Measurements from ENCODE around the gene PBRM1.

Gene PBRM1

GRCh38 chr3:52509753-52510328, 175.9 kb downstream of the PBRM1 start:
- 89% methylated on average over 12 of the region's 12 CpGs for WGBS
- H3K9me3 ChIP-seq (ENCODE audit: insufficient read depth, low read depth, low read length): no peaks in the 10 kb centered on the region
- no peak overlapping the region for H3K9ac ChIP-seq (ENCODE audit: low read depth, low read length)
- H3K36me3 ChIP-seq (ENCODE audit: insufficient read depth, low read length): no peaks in the 10 kb centered on the region
- H3K4me1 ChIP-seq (ENCODE audit: insufficient read depth, low read length): no peaks in the 10 kb centered on the region
- H3K27ac ChIP-seq (ENCODE audit: low read depth, low read length): no peak overlapping the region
- no peak overlapping the region for H3K4me3 ChIP-seq (ENCODE audit: low read length)
- no peaks in the 10 kb centered on the region; the same call in 1 of the 2 replicates for H3K27me3 ChIP-seq (ENCODE audit: insufficient read depth, low read length)

GRCh38 chr3:52507359-52507758, 178.4 kb downstream of the PBRM1 start:
- H3K36me3 ChIP-seq (ENCODE audit: insufficient read depth, low read length): no peaks in the 10 kb centered on the region
- H3K27me3 ChIP-seq (ENCODE audit: insufficient read depth, low read length): no peaks in the 10 kb centered on the region
- H3K4me3 ChIP-seq (ENCODE audit: low read length): no peak overlapping the region
- no peaks in the 10 kb centered on the region for H3K9me3 ChIP-seq (ENCODE audit: insufficient read depth, low read depth, low read length)
- WGBS: 75% methylated on average over 5 of the region's 5 CpGs
- H3K27ac ChIP-seq (ENCODE audit: low read depth, low read length): no peak overlapping the region
- H3K9ac ChIP-seq (ENCODE audit: low read depth, low read length): no peak overlapping the region
- no peaks in the 10 kb centered on the region for H3K4me1 ChIP-seq (ENCODE audit: insufficient read depth, low read length)

- no peaks in the 10 kb centered on the region for H3K9me3 ChIP-seq (ENCODE audit: insufficient read depth, low read depth, low read length)
- H3K27me3 ChIP-seq (ENCODE audit: insufficient read depth, low read length): no peaks in the 10 kb centered on the region
- no peak overlapping the region for H3K9ac ChIP-seq (ENCODE audit: low read depth, low read length)
- no peaks in the 10 kb centered on the region for H3K36me3 ChIP-seq (ENCODE audit: insufficient read depth, low read length)
- no peaks in the 10 kb centered on the region for H3K4me1 ChIP-seq (ENCODE audit: insufficient read depth, low read length)
- no peak overlapping the region for H3K4me3 ChIP-seq (ENCODE audit: low read length)
- no peak overlapping the region for H3K27ac ChIP-seq (ENCODE audit: low read depth, low read length)
- 89% methylated on average over 27 of the region's 27 CpGs for WGBS
These were observed 179.3 kb downstream of the PBRM1 start for GRCh38 chr3:52506266-52506966.

GRCh38 chr3:52504977-52505376, 180.7 kb downstream of the PBRM1 start:
- Histone ChIP-seq H3K27ac (ENCODE audit: low read depth, low read length) (no peak overlapping the region), H3K4me1 (ENCODE audit: insufficient read depth, low read length) (no peaks in the 10 kb centered on the region), H3K9ac (ENCODE audit: low read depth, low read length) (no peak overlapping the region), H3K4me3 (ENCODE audit: low read length) (no peak overlapping the region), H3K9me3 (ENCODE audit: insufficient read depth, low read depth, low read length) (no peaks in the 10 kb centered on the region), H3K27me3 (ENCODE audit: insufficient read depth, low read length) (no peaks in the 10 kb centered on the region), H3K36me3 (ENCODE audit: insufficient read depth, low read length) (no peaks in the 10 kb centered on the region)
- WGBS: 82% methylated on average over 10 of the region's 10 CpGs

- H3K9ac ChIP-seq (ENCODE audit: low read depth, low read length): no peak overlapping the region
These were observed 181.8 kb downstream of the PBRM1 start for GRCh38 chr3:52503788-52504424.

GRCh38 chr3:52502808-52503350, 182.8 kb downstream of the PBRM1 start:
- no peaks in the 10 kb centered on the region for H3K27me3 ChIP-seq (ENCODE audit: insufficient read depth, low read length)

More at GRCh38 chr3:52503788-52504424, 181.8 kb downstream of the PBRM1 start:
- H3K9me3 ChIP-seq (ENCODE audit: insufficient read depth, low read depth, low read length): no peaks in the 10 kb centered on the region
- WGBS: 83% methylated on average over 23 of the region's 23 CpGs
- H3K27me3 ChIP-seq (ENCODE audit: insufficient read depth, low read length): no peaks in the 10 kb centered on the region
- no peaks in the 10 kb centered on the region for H3K36me3 ChIP-seq (ENCODE audit: insufficient read depth, low read length)
- H3K4me3 ChIP-seq (ENCODE audit: low read length): no peak overlapping the region
- no peak overlapping the region for H3K27ac ChIP-seq (ENCODE audit: low read depth, low read length)
- H3K4me1 ChIP-seq (ENCODE audit: insufficient read depth, low read length): no peaks in the 10 kb centered on the region

GRCh38 chr3:52502001-52502400, 183.7 kb downstream of the PBRM1 start:
- 92% methylated on average over 11 of the region's 11 CpGs for WGBS
- no peak overlapping the region for H3K9ac ChIP-seq (ENCODE audit: low read depth, low read length)
- no peaks in the 10 kb centered on the region for H3K4me1 ChIP-seq (ENCODE audit: insufficient read depth, low read length)

More at GRCh38 chr3:52502808-52503350, 182.8 kb downstream of the PBRM1 start:
- Histone ChIP-seq H3K9me3 (ENCODE audit: insufficient read depth, low read depth, low read length) (no peaks in the 10 kb centered on the region), H3K9ac (ENCODE audit: low read depth, low read length) (no peak overlapping the region), H3K4me1 (ENCODE audit: insufficient read depth, low read length) (no peaks in the 10 kb centered on the region), H3K4me3 (ENCODE audit: low read length) (no peak overlapping the region), H3K36me3 (ENCODE audit: insufficient read depth, low read length) (no peaks in the 10 kb centered on the region), H3K27ac (ENCODE audit: low read depth, low read length) (no peak overlapping the region)
- WGBS: 93% methylated on average over 11 of the region's 11 CpGs

GRCh38 chr3:52501046-52501445, 184.7 kb downstream of the PBRM1 start:
- H3K4me3 ChIP-seq (ENCODE audit: low read length): no peak overlapping the region
- no peaks in the 10 kb centered on the region for H3K4me1 ChIP-seq (ENCODE audit: insufficient read depth, low read length)

More at GRCh38 chr3:52502001-52502400, 183.7 kb downstream of the PBRM1 start:
- H3K27me3 ChIP-seq (ENCODE audit: insufficient read depth, low read length): no peaks in the 10 kb centered on the region
- no peaks in the 10 kb centered on the region for H3K9me3 ChIP-seq (ENCODE audit: insufficient read depth, low read depth, low read length)
- H3K36me3 ChIP-seq (ENCODE audit: insufficient read depth, low read length): no peaks in the 10 kb centered on the region
- no peak overlapping the region for H3K27ac ChIP-seq (ENCODE audit: low read depth, low read length)
- no peak overlapping the region for H3K4me3 ChIP-seq (ENCODE audit: low read length)

GRCh38 chr3:52498137-52499054, 187.3 kb downstream of the PBRM1 start:
- no peak overlapping the region for H3K27ac ChIP-seq (ENCODE audit: low read depth, low read length)

More at GRCh38 chr3:52501046-52501445, 184.7 kb downstream of the PBRM1 start:
- Histone ChIP-seq H3K9me3 (ENCODE audit: insufficient read depth, low read depth, low read length) (no peaks in the 10 kb centered on the region), H3K27ac (ENCODE audit: low read depth, low read length) (no peak overlapping the region), H3K9ac (ENCODE audit: low read depth, low read length) (no peak overlapping the region), H3K27me3 (ENCODE audit: insufficient read depth, low read length) (no peaks in the 10 kb centered on the region), H3K36me3 (ENCODE audit: insufficient read depth, low read length) (no peaks in the 10 kb centered on the region)
- WGBS: 91% methylated on average over 11 of the region's 11 CpGs

GRCh38 chr3:52495777-52496602, 189.7 kb downstream of the PBRM1 start:
- H3K9me3 ChIP-seq (ENCODE audit: insufficient read depth, low read depth, low read length): no peaks in the 10 kb centered on the region
- WGBS: 90% methylated on average over 16 of the region's 16 CpGs
- no peaks in the 10 kb centered on the region for H3K4me1 ChIP-seq (ENCODE audit: insufficient read depth, low read length)
- H3K27me3 ChIP-seq (ENCODE audit: insufficient read depth, low read length): no peaks in the 10 kb centered on the region
- H3K4me3 ChIP-seq (ENCODE audit: low read length): no peak overlapping the region
- no peak overlapping the region for H3K9ac ChIP-seq (ENCODE audit: low read depth, low read length)
- peaks cover 19% of the 10 kb centered on the region for H3K36me3 ChIP-seq (ENCODE audit: insufficient read depth, low read length)
- no peak overlapping the region for H3K27ac ChIP-seq (ENCODE audit: low read depth, low read length)

More at GRCh38 chr3:52498137-52499054, 187.3 kb downstream of the PBRM1 start:
- no peaks in the 10 kb centered on the region for H3K4me1 ChIP-seq (ENCODE audit: insufficient read depth, low read length)
- 93% methylated on average over 24 of the region's 24 CpGs for WGBS
- H3K9ac ChIP-seq (ENCODE audit: low read depth, low read length): no peak overlapping the region
- H3K36me3 ChIP-seq (ENCODE audit: insufficient read depth, low read length): no peaks in the 10 kb centered on the region
- no peak overlapping the region for H3K4me3 ChIP-seq (ENCODE audit: low read length)
- H3K9me3 ChIP-seq (ENCODE audit: insufficient read depth, low read depth, low read length): no peaks in the 10 kb centered on the region
- no peaks in the 10 kb centered on the region for H3K27me3 ChIP-seq (ENCODE audit: insufficient read depth, low read length)
